ENCODE data around the gene KRTAP2-3.

Gene KRTAP2-3

GRCh38 chr17:41009936-41010335, 50.0 kb downstream of the KRTAP2-3 start:
- no peak for TF ChIP-seq CTCF (IDR thresholded peaks at IDR 0.05; ENCODE audit: low read depth, low read length)
- no peak for DNase-seq (ENCODE audit: low read depth in 2 of 2)

GRCh38 chr17:41009301-41009760, 50.6 kb downstream of the KRTAP2-3 start:
- no peak for TF ChIP-seq CTCF (IDR thresholded peaks at IDR 0.05; ENCODE audit: low read depth, low read length)
- no peak overlapping the region for H3K4me3 ChIP-seq (replicated peaks in 1 of 2; ENCODE audit: low read depth in 2 of 2, low read length in 2 of 2)
- DNase-seq (ENCODE audit: low read depth in 2 of 2), result no peak

More at GRCh38 chr17:41009936-41010335, 50.0 kb downstream of the KRTAP2-3 start:
- no peak overlapping the region for H3K4me3 ChIP-seq (replicated peaks in 1 of 2; ENCODE audit: low read depth in 2 of 2, low read length in 2 of 2)

Measured in cardiac fibroblast (primary cell).